Ascending aorta (tissue), 2 donors: ENCODE results near the gene HAGH. TPM values are rescaled to one million over a fixed set of nuclear protein-coding genes. Genes with fewer than 3 reads are reported as not detected.

Experiments used
- DNase-seq, 2 donors: peaks; one replicate each; pipeline ENCODE4 v3.0.0-alpha.2; 2019; ENCODE audit warnings: low spot score in 2 of 2
- H3K27ac ChIP-seq, 2 donors: fragments of 200-600 bp; sonication (generic); one replicate each; pipeline ENCODE4 v1.5.1; 2016 to 2017; ENCODE audit warnings: mild to moderate bottlenecking in 1 of 2
- H3K27me3 ChIP-seq: fragments of 200-600 bp; sonication (generic); one replicate; pipeline ENCODE4 v1.5.1; 2017
- H3K36me3 ChIP-seq, 2 donors: fragments of 200-600 bp; sonication (generic); one replicate each; pipeline ENCODE4 v1.5.1; 2016
- H3K4me1 ChIP-seq, 2 donors: fragments of 200-600 bp; sonication (generic); one replicate each; pipeline ENCODE4 v1.5.1; 2016 to 2017; ENCODE audit warnings: mild to moderate bottlenecking in 1 of 2
- H3K4me3 ChIP-seq, 2 donors: fragments of 200-600 bp; sonication (generic); one replicate each; pipeline ENCODE4 v1.5.1; 2016 to 2017; ENCODE audit warnings: mild to moderate bottlenecking in 1 of 2
- H3K9me3 ChIP-seq, 2 donors: fragments of 200-600 bp; sonication (generic); one replicate each; pipeline ENCODE4 v1.5.1; 2016
- CTCF ChIP-seq, 3 experiments: fragments of 200-600 bp in 2 of 3; fragments of 450-650 bp in 1 of 3; sonication (generic) in 2 of 3; IDR thresholded peaks; one replicate each; pipeline ENCODE4 v1.5.1; 2016 to 2019; ENCODE audit warnings: antibody characterized with exemption in 3 of 3, mild to moderate bottlenecking in 1 of 3, moderate library complexity in 1 of 3
- intact Hi-C: fragments of 100-400 bp; cut with DNase I; formaldehyde crosslinking; loops from one replicate; pipeline ENCODE4 v1.15.1; 2023
- total RNA-seq: library from RNA; depleted of rRNA; stranded (reverse); fragments of >200 nt; gene quantifications from one replicate; pipeline ENCODE4 v1.1.0, GENCODE V29; 2016

HAGH gene
- total RNA-seq, 1 donor from 2014 or later: 177 TPM

GRCh38 chr16:1775846-1776671, 50.6 kb downstream of the HAGH start:
- intact Hi-C loops: no loop called here
- Histone ChIP-seq H3K27me3 (no peaks in the 10 kb centered on the region), H3K4me3 (no peak overlapping the region), H3K4me1 (peaks cover 19 to 23% of the 10 kb centered on the region in 2 donors), H3K27ac (no peak overlapping the region), H3K9me3 (no peaks in the 10 kb centered on the region), H3K36me3 (peaks cover 43 to 52% of the 10 kb centered on the region in 2 donors)
- TF ChIP-seq CTCF (IDR thresholded peaks at IDR 0.05): no peak
- no peak for DNase-seq

- intact Hi-C loops: no loop called here
- H3K4me1 ChIP-seq: peaks cover 19 to 25% of the 10 kb centered on the region in 2 donors
- H3K27me3 ChIP-seq: no peaks in the 10 kb centered on the region
- H3K9me3 ChIP-seq: no peaks in the 10 kb centered on the region
- no peak for TF ChIP-seq CTCF (IDR thresholded peaks at IDR 0.05)
- DNase-seq: no peak
- H3K27ac ChIP-seq: no peak overlapping the region
- no peak overlapping the region for H3K4me3 ChIP-seq
- peaks cover 41 to 51% of the 10 kb centered on the region in 2 donors for H3K36me3 ChIP-seq
Measured at GRCh38 chr16:1775006-1775845, 51.4 kb downstream of the HAGH start.

GRCh38 chr16:1774448-1774780, 52.2 kb downstream of the HAGH start:
- H3K27ac ChIP-seq: peak overlapping the region; percentile 95
- no peak for TF ChIP-seq CTCF (IDR thresholded peaks at IDR 0.05)
- no peaks in the 10 kb centered on the region for H3K27me3 ChIP-seq
- H3K4me3 ChIP-seq: peak overlapping the region; percentile 98 to 99
- H3K36me3 ChIP-seq: peaks cover 33 to 42% of the 10 kb centered on the region in 2 donors
- no peaks in the 10 kb centered on the region for H3K9me3 ChIP-seq
- peaks cover 19 to 28% of the 10 kb centered on the region in 2 donors for H3K4me1 ChIP-seq
- DNase-seq: no peak
- intact Hi-C loops: loop anchor here (5.0 kb wide), 1 partner anchor 97 kb away; the partner anchor contains the start of gene JPT2

GRCh38 chr16:1773703-1774447, 52.8 kb downstream of the HAGH start:
- Histone ChIP-seq H3K4me1 (peaks cover 19 to 28% of the 10 kb centered on the region in 2 donors), H3K36me3 (peaks cover 30 to 43% of the 10 kb centered on the region in 2 donors), H3K27ac (peak overlapping the region; percentile 95), H3K4me3 (peak overlapping the region; percentile 98 to 99), H3K9me3 (no peaks in the 10 kb centered on the region), H3K27me3 (no peaks in the 10 kb centered on the region)
- TF ChIP-seq CTCF (IDR thresholded peaks at IDR 0.05): no peak
- intact Hi-C loops: loop anchor here (1.0 to 5.0 kb wide), 3 partner anchors 8 to 97 kb away; partner anchors contain the start of genes FAHD1, HAGH, JPT2 and NUBP2
- DNase-seq: no peak
